Activated CD4-positive, alpha-beta T cell treated with anti-CD3 and anti-CD28 coated beads, Interleukin-2, amount 50 U/mL, for 24 hours (primary cell): ENCODE data around the gene TMEM132E.

Source experiments
- DNase-seq, 2 donors: peaks; one replicate each; pipeline ENCODE4 v3.0.0-alpha.2; 2020; ENCODE audit warnings: low read depth in 1 of 2, low spot score in 1 of 2

Gene TMEM132E

DNA sequence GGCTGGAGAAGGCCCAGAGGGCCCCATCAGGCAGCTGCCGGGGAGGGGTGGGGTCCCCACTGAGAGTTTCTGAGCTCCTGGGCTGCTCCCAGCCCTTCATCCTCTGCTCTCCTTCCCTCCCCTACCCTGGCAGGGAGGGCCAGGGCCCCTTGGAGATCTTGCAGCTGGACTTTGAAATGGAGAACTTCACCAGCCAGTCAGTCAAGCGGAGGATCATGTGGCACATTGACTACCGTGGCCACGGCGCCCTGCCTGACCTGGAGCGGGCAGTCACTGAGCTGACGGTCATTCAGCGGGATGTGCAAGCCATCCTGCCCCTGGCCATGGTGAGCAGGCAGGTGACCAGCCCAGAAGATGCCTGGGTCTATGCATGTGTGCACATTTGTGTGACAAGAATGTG is 49.5 kb downstream of the TMEM132E start:
- DNase-seq, result no peak

DNA sequence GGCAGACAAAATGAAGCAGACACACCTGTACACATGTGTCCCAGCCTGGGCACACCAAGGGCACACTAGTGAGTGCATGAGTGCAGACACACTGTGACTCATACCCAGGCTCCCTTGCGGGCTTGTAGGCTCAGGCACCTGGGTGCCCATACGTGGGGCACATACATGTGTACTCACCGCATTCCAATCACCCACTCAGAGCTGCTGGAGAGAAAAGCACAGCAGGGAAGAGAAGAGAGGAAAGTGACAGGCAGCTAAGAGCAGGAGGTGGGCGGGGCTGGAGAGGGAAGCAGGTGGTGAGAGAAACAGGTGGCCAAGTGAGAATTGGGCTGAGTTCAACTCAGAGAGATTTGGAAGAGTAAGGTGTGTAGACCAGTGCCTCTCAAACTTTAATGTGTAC is 54.0 kb downstream of the TMEM132E start:
- DNase-seq, result no peak

DNA sequence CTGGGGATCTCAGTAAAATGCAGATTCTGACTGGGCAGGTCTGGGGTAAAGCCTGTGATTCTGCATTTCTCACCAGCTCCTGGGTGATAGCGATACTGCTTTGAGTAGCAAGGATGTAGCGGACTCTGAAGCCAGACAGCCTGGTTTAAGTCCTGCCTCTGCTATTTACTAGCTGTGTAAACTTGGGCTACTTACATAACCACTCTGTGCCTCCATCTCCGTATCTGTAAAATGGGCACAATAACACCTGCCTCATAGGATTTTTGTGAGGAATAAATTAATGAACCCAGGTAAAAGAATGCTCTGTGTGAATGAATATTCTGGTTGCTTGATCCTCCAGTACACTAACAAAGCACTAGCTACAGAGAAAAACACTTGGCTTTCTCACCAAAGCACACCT is 54.4 kb downstream of the TMEM132E start:
- no peak for DNase-seq

DNA sequence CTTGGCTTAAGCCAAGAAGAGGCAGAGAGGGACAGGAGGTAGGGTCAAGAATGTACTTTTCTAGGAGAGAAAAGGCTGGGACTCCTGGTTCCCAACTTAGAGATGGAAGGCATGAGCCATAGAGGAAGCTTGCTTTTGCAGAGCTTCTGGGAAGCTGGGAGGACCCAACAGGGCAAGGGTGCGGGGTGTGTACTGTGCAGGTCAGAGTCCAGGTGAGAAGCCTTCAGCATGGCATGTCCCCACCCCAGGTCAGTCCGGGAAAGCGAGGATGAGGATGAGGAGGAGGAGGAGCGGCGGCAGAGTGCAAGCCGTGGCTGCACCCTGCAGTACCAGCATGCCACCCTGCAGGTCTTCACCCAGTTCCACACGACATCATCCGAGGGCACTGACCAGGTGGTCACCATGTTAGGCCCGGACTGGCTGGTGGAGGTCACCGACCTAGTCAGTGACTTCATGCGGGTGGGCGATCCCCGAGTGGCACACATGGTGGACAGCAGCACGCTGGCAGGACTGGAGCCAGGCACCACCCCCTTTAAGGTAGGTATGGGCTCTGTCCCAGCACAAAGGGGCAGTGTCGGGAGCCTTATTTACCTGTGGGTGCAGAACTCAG is 55.3 kb downstream of the TMEM132E start:
- DNase-seq, result no peak

DNA sequence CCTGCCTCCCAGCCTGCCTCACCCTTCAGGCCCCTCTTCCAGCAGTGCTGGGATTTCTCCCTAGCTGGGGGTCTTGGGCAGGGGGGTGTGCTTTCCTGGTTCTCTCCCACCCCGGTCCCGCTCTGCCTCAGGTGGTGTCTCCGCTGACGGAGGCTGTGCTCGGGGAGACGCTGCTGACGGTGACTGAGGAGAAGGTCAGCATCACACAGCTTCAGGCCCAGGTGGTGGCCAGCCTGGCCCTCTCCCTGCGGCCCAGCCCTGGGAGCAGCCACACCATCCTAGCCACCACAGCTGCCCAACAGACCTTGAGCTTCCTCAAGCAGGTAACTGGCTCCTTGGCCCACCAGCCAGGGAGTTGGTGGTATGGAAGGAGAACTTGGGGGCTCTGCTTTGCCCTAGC is 56.5 kb downstream of the TMEM132E start:
- no peak for DNase-seq

DNA sequence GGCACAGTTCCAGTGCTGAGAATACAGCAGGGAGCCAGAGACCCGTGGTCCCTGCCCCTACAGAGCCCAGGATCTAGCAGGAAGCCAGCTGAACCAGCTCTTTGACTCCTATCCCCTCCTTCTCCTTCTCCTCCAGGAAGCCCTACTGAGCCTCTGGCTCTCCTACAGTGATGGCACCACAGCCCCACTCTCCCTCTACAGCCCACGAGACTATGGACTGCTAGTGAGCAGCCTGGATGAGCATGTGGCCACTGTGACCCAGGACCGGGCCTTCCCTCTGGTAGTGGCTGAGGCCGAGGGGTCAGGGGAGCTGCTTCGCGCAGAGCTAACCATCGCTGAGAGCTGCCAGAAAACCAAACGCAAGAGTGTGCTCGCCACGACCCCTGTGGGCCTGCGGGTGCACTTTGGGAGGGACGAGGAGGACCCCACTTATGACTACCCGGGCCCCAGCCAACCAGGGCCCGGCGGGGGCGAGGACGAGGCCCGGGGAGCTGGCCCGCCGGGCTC is 57.7 kb downstream of the TMEM132E start:
- DNase-seq, result no peak

DNA sequence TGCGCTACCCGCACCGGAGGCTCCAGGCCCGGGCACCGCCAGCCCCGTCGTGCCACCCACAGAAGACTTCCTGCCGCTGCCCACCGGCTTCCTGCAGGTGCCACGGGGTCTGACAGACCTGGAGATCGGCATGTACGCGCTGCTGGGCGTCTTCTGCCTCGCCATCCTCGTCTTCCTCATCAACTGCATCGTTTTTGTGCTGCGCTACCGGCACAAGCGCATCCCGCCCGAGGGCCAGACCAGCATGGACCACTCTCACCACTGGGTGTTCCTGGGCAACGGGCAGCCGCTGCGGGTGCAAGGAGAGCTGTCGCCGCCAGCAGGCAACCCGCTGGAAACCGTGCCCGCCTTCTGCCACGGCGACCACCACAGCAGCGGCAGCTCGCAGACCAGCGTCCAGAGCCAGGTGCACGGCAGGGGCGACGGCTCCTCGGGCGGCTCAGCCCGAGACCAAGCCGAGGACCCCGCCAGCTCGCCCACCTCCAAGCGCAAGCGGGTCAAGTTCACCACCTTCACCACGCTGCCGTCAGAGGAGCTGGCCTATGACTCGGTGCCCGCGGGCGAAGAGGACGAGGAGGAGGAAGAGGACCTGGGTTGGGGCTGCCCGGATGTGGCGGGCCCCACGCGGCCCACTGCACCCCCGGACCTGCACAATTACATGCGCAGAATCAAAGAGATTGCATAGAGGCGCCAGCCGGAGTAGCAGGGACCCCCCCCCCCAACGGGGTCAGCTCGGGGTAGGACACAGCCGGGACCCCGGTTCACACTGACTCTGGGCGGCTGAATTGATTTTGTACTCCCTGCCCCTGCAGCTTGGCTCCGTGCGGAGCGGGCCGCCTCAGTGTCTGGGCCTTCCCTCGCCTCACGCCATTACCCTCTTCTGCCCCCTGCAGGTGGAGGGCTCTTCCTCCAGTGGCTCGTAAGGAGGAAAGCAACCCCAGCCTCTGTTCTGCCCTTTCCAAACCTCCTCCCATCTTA is 58.5 kb downstream of the TMEM132E start:
- DNase-seq, result peak; percentile 65 to 78

DNA sequence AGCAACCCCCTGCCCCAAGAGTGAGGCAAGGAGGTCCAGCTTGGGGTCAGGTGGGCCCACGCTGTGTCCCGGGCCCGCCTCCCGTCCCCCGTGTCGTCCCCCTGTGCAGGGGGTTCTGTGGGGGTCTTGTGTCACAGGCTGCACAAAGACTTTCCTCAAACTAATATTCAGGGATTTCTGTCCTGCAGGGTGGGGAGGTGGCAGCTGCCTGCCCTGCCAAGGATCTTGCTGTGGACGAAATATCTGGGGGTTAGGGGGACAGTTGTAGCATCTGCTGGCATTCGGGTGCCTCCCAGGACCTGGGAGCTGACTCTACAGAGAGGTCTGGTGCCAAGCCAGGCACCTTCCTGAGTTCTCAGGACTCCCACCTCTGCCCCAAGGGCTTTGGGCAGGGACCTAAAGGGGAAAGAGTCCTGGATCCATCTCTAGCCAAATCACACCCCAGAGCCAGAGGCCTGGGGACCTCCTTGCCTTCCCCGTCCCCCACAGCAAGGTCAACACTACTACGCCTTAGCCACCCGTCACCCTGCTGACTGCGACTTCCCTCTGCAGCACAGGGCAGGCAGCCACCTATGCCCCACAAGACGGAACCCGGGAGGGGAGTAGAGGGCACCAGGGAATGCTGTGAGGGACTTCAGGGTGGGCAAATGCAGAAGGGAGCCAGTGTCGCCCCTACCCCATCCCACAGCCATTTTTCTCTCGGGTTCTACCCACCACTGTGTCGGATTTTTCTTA is 59.3 kb downstream of the TMEM132E start:
- no peak for DNase-seq

DNA sequence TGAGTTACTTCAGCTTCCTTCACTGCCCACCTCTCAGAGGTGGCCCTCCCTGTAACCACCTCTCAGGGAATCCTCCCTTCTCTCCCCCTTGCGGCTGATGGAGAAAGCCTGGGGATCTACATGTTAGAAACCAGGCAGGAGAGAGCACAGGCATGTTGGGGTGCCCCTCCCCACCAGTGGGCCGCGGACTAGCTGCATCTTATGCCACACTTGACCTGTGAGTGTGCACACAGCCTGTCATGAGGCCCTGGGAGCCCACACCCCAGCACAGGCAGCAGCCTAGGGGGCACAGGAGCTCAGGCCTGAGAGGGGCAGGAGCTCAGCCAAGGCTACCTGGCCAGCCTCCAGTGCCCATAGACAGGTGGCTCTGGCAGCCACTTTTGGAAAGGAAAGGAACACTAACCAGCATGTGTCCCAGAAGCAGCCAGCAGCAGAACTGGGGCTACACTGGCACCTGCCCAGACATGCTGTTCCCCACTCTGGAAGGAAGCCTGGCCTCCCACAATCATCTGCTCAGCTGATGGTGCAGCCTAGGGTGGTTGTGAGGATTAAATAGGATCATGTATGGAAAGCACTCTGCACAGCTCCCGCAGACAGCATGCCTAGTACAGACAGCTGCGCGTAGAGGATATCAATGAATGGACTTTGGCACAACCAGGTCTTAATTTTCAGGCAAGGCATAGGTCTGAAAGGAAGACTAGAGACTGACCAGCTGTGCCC is 60.5 kb downstream of the TMEM132E start:
- no peak for DNase-seq

DNA sequence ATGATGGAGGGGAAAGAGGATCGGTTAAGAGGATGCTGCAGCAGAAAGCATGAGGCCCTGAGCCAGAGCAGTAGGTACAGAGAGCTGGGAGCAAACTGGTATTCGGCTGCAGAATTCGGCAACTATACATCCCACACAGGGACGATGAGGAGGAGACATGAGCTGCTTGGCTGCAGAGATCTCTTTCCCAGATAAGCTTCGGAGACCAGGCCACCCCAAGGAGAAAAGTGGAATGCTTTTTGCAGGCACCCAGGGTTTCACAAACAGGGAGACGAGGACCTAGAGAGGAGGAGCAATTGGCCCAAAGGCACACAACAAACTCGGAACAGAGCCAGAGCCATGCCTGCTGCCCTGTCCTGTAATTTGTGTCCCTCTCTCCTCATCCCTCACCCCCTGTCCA is 62.0 kb downstream of the TMEM132E start:
- DNase-seq, result no peak

DNA sequence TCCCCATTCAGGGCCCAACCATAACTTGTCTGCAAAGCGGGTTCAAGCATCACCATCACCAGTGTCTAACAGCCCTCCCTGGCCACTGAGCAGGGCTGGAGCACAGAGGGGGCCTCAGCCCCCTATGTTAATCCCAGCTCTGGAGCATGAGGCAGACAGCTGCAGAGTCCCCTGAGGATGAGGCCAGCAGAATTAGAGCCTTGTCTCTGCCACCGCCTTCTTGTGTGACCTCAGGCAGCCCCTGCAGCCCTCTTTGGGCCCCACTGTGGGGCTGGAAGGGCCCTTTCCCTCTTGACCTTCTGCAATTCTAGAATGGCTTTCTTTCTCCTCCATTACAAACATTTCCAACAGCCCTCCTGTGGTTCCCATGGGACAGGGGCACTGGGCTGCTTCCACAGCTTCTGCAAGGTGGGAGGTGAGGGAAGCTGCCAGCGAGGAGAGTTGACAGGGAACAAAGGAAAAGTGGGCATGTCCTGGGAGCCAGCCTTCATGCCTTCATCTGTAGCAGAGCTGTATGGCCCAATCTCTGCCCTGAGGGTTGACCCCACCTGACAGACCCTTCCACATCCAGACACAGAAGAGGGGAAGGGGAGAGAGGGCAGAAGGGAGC is 65.7 kb downstream of the TMEM132E start:
- DNase-seq, result no peak

DNA sequence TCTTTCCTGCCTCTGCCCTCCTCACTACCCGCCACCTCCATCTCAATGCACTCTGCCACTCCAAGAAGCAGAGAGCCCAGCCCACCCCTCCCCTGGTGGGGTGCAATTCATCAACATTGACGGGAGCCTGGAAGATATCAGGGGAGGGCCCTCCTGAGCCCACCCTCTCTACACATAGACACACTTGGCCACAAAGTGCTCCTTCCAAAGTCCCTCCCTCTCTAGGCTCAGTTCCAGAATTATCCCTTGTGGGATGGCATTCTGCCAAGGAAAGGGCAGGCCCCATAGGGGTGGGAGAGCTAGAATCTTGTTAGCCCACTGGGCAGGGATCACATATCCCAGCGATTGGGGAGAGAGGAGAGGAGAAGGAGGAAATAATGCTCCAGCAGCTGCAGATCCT is 66.2 kb downstream of the TMEM132E start:
- no peak for DNase-seq

DNA sequence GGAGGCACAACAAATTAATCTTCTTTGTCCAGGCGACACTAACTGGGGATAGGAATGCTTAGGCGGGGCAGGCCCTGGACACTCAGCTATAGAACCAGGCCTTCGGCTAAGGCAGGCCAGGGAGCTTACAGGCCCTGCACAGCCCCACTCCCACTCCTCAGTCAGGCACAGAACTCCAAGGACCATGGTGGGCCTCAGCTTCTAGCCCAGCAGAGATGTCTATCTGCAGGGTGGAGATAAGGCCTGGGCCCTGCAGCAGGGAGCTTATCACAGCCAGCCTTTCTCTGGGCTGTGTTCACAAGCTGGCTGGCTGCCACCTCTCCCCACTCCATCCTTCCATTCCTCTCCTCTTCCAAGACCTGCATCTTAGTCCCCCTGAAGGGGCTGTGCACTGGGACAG is 68.1 kb downstream of the TMEM132E start:
- DNase-seq, result no peak

DNA sequence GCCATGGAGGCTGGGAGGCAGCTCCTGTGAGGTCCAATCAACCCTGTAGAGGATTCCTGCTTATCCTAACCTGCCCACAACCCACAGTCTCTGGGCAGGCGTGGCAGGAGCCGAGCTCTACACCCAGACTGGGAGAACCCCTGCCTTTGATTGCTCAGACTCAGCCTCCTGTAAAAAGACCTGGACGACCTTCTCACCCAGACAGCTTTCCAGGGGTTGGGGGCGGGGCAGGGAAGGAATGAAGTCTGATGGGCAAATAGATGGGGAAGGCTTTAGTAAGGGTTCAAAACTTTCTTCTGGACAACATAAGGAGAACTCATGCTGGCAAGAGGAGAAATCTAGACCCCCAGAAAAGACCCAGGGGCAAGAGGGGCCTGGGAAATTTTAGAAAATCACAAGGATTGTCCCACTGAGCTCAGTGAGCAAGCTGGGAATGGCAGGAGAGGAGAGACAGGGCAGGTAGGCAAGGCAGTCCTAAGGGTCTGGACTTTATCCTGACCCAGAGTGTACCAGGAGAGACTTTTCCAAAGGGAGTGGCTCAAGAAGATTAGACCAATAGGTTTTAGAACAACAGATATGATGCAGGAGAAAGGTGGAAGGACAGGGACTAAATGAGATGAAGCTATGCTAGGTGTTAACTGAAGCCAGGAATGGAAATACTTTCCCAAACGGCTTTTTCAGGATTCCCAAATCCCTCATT is 70.8 kb downstream of the TMEM132E start:
- no peak for DNase-seq

DNA sequence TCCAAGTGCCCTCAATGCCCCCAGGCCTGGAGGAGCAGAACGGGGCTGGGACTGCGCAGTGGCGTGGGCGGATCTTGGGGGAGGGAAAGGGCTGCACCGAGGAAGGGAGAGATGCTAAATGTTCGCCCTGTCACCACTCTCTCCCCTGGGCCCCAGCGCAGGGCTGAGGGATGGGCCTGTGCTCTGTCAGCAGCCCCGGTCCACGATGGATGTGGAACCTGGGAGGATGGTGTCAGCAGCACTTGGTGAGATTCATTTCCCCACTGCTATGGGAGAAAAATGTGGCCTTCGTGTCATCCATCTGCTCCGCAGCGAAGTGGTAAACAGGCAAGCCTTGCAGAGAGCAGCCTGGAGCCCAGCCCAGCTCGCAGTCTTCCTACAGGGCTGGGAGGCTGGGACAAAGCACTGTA is 72.0 kb downstream of the TMEM132E start:
- DNase-seq, result no peak

DNA sequence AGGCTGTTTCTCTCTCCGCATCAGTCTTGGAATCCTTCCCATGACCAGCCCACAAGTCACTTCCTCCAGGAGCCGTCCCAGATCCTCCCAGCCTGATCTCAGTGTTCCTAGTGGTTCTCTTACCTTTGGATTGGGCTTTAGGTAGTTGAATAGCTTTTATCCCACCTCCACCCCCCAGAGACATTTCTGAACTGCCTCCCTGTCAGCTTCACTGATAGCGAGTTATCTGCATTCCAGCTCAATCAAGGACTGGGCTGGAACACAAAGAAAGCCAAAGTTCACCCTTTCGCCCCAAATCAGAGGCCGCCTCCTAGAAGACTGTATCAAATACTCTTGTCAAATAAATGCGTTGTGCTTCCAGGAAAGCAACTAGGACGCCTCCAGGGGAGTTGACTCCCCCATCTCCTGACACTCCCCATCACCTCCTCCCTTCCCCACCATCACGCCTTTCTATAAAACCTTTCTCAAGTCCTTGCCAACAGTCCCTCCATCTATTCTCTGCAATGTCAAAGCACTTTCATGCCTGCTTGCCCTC is 72.7 kb downstream of the TMEM132E start:
- no peak for DNase-seq

DNA sequence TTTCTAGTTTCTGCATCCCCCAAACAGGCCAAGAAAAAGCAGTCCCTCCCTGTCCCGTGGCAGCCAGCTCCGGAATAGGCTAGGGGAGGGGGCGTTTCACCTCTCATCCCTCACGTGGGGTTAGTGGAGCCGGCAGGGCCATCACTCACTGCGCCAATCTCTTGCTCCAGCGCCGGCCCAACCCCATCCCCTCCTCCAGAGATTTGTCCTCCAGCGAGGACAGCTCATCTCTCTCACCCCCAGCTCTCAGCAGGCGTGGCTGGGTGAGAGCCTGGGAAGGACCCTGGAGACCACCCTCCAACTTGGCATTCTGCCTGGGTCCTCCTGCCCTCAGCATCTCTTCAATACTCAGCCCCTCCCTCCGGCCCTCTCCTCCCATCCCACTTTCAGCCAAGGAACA is 74.1 kb downstream of the TMEM132E start:
- no peak for DNase-seq

DNA sequence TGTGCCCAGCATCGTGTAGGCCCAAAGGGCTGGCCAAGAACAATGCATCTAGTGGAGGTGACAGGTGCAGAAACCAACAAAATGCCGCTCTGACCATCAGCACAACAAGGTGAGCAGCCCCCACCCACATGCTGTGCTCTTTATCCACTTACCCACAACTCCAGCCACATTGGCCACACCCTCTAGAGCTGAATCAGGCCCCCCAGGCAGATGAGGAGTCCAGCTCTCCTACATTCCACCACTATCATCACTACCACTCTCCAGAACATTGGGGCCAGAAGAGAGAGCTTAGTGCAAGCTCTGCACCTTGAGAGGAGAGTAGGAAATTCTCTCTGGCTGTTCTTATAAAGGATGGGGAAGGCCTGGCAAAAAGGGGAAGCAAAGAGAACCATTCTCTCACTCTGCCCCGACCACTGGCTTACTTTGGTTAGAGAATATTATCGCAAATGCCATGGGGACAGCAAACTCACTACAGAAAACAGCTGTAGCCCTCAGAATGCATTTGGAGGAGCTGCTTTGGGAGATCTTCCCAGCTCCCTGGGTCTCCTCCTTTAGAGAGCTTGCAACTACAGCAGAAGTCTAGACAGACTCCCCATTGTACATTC is 75.0 kb downstream of the TMEM132E start:
- DNase-seq, result no peak

DNA sequence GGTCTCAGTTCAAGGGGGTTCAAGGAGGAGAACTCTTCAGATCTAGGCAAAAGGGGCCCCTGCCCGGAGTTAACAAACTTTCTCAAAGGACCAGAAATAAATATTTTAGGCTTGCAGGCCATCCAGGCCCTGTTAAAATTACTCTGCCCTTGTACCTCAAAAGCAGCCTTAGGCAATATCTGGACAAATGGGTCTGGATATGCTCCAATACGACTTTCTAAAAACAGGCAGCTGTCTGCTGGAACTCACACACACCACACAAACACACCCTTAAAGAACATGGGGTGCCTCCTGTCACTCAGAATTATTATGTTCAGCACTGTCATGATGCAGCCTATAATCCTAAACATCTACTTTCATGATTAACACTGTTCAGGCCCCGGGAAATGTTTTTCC is 75.5 kb downstream of the TMEM132E start:
- no peak for DNase-seq
